Nephron progenitor cell (in vitro differentiated cells): ENCODE measurements around the gene ENOSF1.

Source experiments
- DNase-seq: peaks from one replicate; pipeline ENCODE4 v3.0.0; 2021
- H3K27ac Mint-ChIP-seq: 2 replicates; pipeline ENCODE4 v1.8.0; 2021; ENCODE audit warnings: mild to moderate bottlenecking, moderate library complexity, mixed read lengths
- H3K27me3 Mint-ChIP-seq: 2 replicates; pipeline ENCODE4 v1.8.0; 2021; ENCODE audit warnings: mild to moderate bottlenecking, low read depth, mixed read lengths; ENCODE audit not compliant: poor library complexity
- H3K36me3 Mint-ChIP-seq: 2 replicates; pipeline ENCODE4 v1.8.0; 2021; ENCODE audit warnings: low read depth, mixed read lengths
- H3K4me1 Mint-ChIP-seq: 2 replicates; pipeline ENCODE4 v1.8.0; 2021; ENCODE audit warnings: mixed read lengths
- H3K4me3 Mint-ChIP-seq: 2 replicates; pipeline ENCODE4 v1.8.0; 2021; ENCODE audit warnings: mild to moderate bottlenecking, moderate library complexity, mixed read lengths
- H3K9me3 Mint-ChIP-seq: 2 replicates; pipeline ENCODE4 v1.8.0; 2021; ENCODE audit warnings: mild to moderate bottlenecking, moderate library complexity, mixed read lengths
- CTCF ChIP-seq: fragments of 200-600 bp; sonication (generic); IDR thresholded peaks from 2 replicates; pipeline ENCODE4 v1.5.0; 2021; ENCODE audit warnings: antibody characterized with exemption

Gene ENOSF1

GRCh38 chr18:723541-724080 lies 11.2 kb upstream of the ENOSF1 start:
- Mint-ChIP-seq H3K9me3 (no peaks in the 10 kb centered on the region), H3K27ac (peak overlapping the region; percentile 39), H3K27me3 (peaks cover 2% of the 10 kb centered on the region), H3K4me1 (no peaks in the 10 kb centered on the region), H3K4me3 (no peak overlapping the region), H3K36me3 (peaks cover 63% of the 10 kb centered on the region)
- no peak for DNase-seq
- no peak for TF ChIP-seq CTCF

GRCh38 chr18:717003-717402 lies 4.6 kb upstream of the ENOSF1 start:
- Mint-ChIP-seq H3K36me3 (peaks cover 18% of the 10 kb centered on the region), H3K9me3 (peaks cover 16% of the 10 kb centered on the region), H3K27me3 (peaks cover 18% of the 10 kb centered on the region), H3K4me3 (no peak overlapping the region), H3K4me1 (no peaks in the 10 kb centered on the region), H3K27ac (peak overlapping the region; percentile 76)
- TF ChIP-seq CTCF = no peak
- no peak for DNase-seq

- peaks cover 16% of the 10 kb centered on the region for H3K9me3 Mint-ChIP-seq
- peaks cover 13% of the 10 kb centered on the region for H3K36me3 Mint-ChIP-seq
- no peak for DNase-seq
- no peak for TF ChIP-seq CTCF
- peaks cover 10% of the 10 kb centered on the region for H3K4me1 Mint-ChIP-seq
- H3K27me3 Mint-ChIP-seq = peaks cover 18% of the 10 kb centered on the region
- H3K4me3 Mint-ChIP-seq = no peak overlapping the region
- no peak overlapping the region for H3K27ac Mint-ChIP-seq
These were observed 3.2 kb upstream of the ENOSF1 start for GRCh38 chr18:715626-716025.

- peaks cover 15% of the 10 kb centered on the region for H3K27me3 Mint-ChIP-seq
- peaks cover 16% of the 10 kb centered on the region for H3K9me3 Mint-ChIP-seq
- peak overlapping the region; percentile 58 for H3K4me3 Mint-ChIP-seq
- TF ChIP-seq CTCF = no peak
- H3K36me3 Mint-ChIP-seq = peaks cover 12% of the 10 kb centered on the region
- peaks cover 25% of the 10 kb centered on the region for H3K4me1 Mint-ChIP-seq
- no peak overlapping the region for H3K27ac Mint-ChIP-seq
- DNase-seq = no peak
These were observed 683 bp upstream of the ENOSF1 start for GRCh38 chr18:713135-713490.

- DNase-seq = peak; percentile 33
- Mint-ChIP-seq H3K36me3 (peaks cover 15% of the 10 kb centered on the region), H3K4me3 (peak overlapping the region; percentile 85), H3K9me3 (peaks cover 16% of the 10 kb centered on the region), H3K27ac (no peak overlapping the region), H3K27me3 (peaks cover 15% of the 10 kb centered on the region), H3K4me1 (peaks cover 25% of the 10 kb centered on the region)
- TF ChIP-seq CTCF = no peak
These were observed 601 bp downstream of the ENOSF1 start for GRCh38 chr18:711657-712400.

GRCh38 chr18:711310-711656 lies 1.1 kb downstream of the ENOSF1 start:
- H3K27me3 Mint-ChIP-seq = peaks cover 15% of the 10 kb centered on the region
- H3K4me1 Mint-ChIP-seq = peaks cover 28% of the 10 kb centered on the region
- peak; percentile 9 for DNase-seq
- no peak for TF ChIP-seq CTCF
- H3K4me3 Mint-ChIP-seq = peak overlapping the region; percentile 85
- H3K9me3 Mint-ChIP-seq = peaks cover 16% of the 10 kb centered on the region
- H3K27ac Mint-ChIP-seq = no peak overlapping the region
- H3K36me3 Mint-ChIP-seq = peaks cover 19% of the 10 kb centered on the region
